NCI-H526 treated with DMSO at 0.1 percent for 48 hours (cell line): ENCODE results near the gene SLC12A4.
"Not testable (repeated sequence)": the region's sequence is repeated elsewhere in the genome, so short reads cannot be mapped to it uniquely, and the experiment has no call there.

Experiments used
- DNase-seq: peaks from one replicate; lab custom pipeline; 2025; lab: John Stamatoyannopoulos, UW

The SLC12A4 gene

DNA sequence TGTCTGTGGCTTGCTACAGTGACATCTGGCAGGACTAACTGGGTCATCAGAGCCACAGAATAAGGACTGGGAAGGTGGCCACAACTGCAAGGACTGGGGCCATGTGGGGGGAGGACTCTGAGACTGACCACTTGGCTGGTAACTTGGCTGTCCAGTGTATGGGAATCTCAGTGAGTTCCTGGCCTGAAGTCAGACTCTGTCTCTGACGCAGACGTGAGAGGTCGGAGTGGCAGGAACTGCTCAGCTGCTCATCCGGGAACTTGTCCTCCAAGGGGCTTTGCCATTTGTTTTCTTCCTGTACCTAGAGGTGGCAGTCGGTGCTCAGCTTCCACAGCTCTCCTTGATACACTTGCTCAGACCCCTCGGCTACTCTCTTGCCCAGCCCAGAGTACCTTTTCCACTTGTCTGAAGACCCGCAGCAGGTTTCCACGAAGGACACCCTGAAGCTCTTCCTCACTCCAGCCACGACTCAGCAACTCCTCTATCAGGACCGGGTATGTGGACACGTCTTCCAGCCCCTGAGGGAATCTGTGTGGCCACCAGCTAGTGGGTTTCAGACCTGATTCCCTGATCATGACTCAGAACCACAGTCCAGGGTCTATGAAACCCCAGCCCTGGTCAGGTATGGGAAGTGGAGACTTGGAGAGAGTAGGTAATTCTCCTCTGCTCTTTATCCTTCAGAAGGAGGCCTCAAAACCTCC is 19.2 kb upstream of the SLC12A4 start:
- DNase-seq: no peak

DNA sequence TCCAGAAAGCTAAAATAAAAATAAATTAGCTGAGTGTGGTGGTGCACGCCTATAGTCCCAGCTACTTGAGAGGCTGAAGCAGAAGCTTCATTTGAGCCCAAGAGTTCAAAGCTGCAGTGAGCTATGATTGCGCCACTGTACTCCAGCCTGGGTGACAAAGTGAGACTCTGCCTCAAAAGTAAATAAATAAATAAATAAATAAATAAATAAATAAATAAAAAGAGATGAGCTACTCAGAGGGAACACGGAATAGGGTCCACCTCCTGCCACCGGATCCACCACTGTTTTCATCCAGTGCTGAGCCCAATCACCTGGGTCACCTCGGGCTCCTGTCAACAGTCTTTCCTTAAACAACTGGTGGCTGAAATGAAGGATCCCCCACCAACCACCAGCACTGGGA is 18.5 kb upstream of the SLC12A4 start:
- DNase-seq: no peak

DNA sequence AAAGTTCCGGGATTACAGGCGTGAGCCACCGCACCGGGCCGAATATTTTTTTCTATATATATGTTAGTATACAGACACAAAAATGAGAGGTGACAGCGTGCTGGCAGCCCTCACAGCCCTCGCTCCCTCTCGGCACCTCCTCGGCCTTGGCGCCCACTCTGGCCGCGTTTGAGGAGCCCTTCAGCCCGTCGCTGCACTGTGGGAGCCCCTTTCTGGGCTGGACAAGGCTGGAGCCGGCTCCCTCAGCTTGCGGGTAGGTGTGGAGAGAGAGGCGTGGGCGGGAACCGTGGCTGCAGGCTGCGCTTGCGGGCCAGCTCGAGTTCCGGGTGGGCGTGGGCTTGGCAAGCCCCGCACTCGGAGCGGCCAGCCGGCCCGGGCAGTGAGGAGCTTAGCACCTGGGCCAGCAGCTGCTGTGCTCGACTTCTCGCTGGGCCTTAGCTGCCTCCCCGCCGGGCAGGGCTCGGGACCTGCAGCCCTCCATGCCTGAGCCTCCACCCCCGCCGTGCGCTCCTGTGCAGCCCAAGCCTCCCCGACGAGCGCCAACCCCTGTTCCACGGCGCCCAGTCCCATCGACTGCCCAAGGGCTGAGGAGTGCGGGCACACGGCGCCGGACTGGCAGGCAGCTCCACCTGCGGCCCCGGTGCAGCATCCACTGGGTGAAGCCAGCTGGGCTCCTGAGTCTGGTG is 13.7 kb upstream of the SLC12A4 start:
- no peak for DNase-seq

DNA sequence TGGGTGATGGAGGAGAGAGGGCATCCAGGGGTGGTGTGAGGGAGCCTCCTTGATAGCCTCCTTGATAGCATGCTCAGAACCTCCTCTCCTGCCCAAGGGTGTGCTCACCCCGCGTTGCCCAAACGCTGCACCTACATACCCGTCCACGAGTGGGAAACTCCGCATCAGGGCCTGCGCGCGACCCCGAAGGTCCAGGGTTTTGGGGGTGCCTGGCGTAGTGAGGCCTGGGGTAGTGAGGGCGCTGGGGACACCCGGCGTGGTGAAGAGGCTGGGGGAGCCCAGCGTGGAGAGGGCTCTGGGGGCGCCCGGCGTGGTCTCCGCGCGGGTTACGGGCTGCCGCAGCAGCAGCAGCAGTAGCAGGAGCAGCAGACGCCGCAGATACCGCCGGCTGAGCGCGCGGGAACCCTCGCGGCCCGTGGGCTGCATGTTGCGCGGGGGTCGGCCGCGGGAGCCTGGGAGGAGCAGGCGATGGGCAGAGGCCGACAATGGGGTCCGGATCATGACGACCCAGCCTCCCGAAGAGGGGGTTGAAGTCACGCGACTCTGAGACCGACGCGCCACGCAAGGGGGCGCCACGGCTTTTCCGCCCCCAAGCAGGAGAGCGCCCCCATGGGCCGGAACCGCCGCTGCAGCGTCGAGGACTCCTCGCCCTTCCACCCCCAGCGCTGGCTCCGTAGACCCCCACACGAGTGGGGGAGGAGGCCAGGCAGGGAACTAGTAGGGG is 11.7 kb upstream of the SLC12A4 start, which contains the start of gene DPEP3:
DPEP3 (minus strand) TSS at position 545 of the 724 bp plus-strand sequence; CDS start at position 426, 119 bp downstream.
- no peak for DNase-seq

DNA sequence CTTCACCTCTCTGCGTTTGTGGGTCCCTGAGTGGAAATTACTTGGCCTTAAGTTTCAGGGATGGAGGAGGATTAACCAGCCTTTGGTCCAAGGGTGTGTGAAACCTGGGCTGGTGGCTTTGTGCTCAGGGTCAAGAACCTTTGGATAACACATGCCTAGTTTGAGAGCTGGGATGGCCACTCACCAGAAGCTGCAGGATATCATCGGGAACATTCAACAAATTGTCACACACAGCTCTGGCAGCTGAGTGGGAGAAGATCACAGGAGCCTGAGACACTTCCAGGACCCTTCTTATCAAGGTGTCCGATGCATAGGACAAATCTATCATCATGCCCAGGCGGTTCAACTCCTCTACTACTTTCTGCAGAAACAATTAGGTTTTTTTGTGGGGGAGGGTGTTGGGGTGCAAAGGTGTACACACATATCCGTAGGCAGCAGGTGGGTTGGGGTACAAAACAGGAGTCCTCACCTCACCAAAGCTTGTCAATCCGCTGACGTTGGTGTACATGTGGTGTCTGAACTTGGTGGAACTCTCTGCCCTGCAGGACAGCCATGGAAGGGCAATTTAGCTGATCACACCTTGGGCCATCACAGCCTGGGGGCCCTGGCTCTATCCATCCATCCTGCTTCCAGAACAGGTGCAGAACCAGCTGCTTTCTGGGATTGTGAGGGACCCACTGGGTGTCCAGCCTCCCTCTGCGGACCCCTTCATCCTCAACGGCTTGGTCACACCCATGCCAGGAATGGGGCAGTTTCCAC is 9.2 kb upstream of the SLC12A4 start:
- DNase-seq: no peak

DNA sequence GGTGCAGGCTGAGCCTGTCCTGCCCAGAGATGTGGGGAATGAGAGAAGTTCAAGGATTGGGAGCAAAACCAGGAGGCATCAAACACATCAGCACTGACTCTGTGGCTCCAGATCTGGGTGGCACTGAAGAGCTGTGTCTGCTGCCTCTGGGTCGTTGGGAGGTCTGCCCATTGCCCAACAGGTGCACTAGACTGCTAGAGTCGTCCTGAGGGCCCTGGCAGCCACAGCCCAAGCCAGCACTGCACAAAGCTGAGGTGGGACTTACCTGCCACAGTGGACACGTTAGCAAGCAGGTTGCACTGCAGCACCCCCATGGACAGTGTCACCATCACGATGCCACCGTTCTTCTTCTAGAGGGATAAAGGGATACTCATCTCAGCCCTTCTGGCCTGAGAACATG is 8.6 kb upstream of the SLC12A4 start:
- no peak for DNase-seq

DNA sequence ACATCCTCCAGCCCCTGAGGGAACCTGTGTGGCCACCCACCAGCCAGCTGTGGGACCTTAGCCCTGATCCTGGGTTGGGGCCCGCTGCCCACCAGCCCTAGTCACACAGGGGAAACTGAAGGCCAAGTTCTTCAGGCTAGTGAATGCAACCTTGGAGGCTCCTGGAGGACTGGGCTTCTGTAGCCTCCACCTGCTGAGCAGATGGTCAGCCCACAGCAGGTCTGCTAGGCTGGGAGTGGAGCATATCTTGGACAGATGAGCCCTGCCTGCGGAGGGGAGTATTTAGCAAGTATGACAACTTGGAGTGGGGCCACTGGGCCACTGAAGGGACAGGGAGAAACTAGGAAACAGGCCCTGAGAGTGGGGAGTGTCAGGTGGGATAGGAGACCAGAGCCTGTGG is 7.8 kb upstream of the SLC12A4 start:
- no peak for DNase-seq

DNA sequence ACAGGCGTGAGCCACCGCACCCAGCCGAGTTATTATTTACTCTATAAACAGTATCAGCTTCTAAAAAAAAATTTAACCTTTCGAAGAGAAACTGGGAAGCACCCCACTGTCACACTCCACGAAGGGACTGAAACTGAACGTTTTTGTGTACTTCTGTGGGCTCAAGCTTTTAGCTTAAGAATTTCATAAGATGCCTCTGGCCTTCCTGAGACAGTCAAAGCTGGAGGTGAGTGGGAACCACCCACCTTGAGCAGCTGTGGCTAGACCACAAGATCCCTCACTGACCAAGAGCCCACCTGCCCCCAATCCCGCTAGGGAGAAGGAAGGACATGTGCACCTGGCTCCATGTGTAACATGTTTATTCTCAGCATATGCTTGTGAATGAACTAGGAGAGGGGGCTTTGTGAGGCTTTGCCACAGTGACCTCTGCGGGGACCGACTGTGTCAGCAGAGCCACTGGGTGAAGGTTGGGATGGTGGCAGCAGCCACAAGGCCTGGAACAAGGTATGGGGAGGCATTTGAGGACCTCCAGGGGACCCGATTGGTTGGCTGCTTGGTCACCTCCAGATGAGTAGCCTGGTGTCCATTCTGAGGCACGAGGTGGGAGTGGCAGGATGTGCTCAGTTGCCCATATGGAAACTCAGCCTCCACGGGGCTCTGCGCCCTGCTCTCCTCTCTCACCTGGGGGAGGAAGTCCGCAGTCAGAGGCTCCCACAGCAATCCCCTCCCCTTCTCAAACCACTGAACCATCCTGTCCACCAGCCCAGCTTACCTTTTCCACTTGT is 7.1 kb upstream of the SLC12A4 start:
- DNase-seq: no peak

DNA sequence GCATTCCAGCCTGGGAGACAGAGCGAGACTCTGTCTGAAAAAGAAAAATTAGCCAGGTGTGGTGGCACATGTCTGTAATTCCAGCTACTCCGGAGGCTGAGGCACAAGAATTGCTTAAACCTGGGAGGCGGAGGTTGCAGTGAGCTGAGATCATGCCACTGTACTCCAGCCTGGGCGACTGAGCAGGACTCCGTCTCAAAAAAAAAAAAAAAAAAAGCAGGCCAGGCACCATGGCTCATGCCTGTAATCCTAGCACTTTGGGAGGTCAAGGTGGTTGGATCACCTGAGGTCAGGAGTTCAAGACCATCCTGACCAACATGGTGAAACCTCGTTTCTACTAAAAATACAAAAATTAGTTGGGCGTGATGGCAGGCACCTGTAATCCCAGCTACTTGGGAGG is 3.8 kb upstream of the SLC12A4 start:
- not testable (repeated sequence) for DNase-seq

DNA sequence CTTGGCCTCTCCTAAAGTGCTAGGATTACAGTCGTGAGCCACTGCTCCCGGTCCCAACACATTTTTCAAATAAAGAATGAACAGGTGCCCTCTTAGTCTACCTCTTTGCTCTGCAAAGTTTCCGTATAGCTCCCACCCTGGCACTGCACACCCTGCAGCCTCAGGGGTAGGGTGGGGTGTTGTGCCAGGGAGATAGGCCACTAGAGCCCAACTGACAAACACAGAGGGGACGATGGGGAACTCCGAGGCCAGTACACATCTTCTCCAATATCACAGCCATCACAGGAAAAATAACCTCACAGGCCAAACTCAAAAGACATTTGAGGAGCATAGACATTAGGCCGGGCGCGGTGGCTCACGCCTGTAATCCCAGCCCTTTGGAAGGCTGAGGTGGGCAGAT is 2.7 kb upstream of the SLC12A4 start:
- DNase-seq: no peak

DNA sequence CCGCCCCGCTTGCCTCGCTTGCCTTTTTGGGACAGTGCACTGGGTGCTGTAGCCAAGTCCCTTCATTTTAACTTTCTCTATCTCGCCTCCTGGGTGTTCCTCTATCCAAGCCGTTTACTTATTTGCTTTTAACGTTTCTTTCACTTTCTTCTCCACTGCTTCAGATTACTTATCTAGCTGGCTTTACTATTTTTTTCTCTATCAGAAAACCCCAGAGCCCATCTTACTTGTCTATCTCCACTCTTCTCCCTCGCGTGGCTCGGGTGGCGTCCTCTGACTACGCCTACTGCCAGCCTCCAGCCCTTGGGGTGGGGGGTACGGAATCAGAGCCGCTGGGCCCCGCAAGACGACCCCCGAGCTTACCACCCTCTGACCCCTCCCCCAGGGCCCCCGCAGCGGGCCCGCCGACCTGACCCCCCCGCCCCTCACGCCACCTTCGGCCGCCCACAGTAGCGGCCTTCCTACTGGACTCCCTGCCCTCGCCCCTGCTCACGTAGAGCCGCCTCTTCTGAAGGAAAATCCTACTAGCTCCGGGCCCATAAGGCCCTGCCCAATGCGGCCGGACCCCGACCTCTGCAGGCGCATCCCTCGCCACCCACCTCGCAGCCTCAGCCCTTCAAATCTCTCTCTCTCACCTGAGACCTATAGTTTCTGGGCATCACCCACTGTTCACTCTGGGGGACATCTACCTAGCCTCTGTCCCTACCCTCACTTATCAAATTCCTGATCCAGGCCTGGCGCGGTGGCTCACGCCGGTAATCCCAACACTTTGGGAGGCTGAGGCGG is 1.0 kb upstream of the SLC12A4 start:
- DNase-seq: no peak

DNA sequence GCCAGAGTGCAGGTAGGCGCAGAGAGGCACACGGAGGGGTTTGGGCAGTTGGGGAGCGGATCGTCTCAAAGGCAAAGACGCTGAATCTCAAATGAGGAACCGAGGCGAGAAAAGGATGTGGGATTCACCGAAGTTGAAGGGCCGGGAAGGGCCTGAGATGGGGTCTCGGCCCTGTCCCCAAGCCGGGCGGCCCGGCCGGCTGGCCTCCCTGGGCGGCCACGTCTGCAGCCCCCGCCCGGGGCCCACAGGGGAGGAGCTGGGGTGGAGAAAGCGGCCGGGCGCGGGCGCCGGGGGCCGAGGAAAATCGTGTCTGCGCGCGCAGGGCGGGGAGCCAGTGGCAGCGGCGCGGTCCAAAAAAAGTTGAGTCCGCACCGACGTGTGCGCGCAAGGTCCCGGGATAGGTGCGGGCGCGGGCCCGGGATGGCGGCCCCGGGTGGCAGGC is 458 bp downstream of the SLC12A4 start:
- no peak for DNase-seq

DNA sequence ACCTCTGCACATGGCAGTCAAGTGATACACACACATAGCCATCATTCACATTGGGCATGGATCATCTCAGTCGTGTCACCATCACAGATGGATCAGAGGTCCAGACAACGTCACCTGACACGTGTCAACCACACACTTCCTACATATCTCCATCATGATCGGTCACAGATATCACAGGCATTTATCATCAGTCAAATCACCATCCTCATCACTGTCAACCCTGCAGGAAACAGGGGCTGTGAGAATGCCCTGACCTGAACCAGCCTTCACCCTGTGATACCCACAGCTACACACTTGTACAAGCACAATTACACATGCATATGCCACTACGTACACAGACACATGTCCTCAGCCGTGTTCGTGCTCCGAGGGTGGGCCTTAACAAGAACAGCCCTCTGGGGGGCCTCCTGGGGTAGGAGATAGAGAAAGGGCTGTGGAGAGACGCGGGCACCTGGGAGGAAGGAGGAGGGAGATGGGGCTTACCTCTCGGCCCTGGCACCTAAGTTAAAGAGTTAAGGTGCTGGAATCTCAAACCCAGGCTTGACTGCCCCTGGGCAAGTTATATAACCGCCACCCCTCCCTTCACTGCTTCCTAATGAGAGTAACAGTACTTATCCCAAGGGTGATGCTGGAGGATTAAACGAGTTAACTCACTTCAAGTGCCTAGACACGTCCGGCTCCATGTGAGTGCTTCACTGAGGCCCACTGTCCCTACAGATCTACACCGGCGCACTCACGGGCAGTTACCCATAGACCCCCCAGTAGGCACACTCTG is 1.1 kb downstream of the SLC12A4 start:
- no peak for DNase-seq

DNA sequence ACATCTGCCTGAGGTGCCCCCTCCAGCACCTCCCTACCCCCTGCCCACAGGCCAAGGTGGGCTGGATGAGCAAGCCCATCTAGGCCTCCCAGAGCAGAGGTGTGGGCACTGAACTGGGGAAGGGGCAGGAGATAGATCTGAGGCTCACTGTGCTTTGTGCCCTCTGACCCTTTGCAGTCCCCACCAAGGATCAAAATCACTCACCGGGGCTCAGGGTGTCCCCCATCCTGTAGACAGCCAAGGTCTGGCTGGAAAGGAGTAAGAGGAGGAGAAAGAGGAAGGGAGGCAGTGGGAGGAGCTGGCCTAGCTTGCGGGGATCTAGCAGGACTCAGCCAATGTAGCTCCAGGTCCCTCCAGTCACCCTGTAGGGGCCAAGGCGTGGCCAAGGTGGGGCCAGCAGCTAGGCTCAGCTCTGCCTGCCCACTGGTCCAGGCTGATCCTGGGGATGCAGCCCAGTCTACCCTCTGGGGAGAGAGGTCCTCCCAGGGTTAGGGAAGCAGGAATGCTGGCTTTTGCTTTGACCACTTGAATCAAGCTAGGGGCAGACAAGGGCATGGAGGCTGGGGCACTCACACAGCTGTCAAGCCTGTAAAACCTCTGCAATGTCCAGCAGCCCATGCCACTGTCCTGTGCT is 1.8 kb downstream of the SLC12A4 start:
- DNase-seq: no peak

DNA sequence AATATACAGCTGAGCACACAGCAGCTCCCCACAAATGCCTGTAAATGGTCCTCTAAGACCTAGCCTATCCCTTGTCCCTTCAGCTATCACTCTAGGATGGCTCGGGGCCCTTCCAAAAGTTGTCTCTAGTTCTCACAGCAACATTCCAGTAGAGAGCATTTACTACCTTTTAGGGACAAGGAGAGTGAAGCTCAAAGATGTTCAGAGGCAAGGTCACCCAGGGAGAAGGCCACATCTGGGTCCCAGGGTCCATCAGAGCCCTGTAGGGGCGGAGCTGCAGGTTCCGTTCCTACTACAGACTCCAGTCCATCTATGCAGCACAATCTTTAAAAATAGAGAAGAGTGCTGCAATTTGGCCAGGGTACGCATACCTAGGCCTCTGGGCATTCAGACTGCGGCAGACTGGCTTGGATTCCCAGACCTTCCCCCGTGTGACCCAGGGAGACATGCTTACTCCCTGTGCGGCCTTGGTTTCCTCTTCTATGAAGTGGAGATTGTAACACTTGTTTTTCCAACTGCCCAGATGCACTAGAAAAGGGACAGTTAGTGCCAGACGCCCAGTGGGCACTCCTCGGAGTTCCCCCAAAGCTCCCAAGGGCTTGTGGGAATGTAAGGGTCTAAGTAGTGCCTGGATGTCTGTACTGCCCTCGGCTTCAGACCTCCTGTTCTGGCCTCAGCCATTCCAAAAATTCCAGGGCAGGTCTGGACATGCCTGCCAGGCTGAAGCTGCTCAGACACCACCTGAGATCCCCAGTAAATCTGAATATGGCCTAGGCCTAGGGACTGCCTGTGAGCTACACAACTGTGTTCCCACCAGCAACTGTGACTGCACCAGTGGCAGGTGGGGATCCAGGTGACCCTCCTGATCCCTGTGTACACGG is 2.5 kb downstream of the SLC12A4 start:
- no peak for DNase-seq

DNA sequence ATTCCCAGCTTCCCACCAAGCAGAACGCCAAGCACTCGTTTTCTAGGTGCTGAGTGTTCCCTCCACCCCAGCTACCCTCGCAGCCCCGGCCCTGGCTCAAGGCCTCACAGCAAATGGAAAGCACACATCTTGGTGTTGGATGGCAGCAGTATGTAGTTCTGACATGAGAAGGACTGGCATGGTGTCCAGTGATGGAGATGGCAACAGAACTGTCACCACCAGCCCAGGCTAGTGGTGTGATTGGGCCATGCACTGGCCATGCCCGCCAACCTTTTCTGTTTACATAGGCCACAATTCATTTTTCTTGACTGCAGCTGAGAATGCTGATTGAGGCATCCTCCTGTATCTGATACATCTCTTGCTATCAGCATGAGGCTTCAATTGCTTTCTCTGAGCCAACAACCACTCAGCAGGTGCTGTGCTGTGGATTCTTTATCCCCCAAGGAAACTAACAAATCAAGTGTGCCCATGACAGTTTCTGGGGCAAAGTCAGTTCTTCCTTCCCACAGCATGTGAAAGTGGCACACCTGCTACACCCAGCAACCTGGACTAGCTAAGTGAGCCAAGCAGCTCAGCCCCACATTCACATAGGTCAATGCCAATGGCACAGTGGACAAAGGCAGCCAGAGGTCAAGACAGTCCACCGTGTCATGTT is 3.8 kb downstream of the SLC12A4 start:
- DNase-seq: no peak

DNA sequence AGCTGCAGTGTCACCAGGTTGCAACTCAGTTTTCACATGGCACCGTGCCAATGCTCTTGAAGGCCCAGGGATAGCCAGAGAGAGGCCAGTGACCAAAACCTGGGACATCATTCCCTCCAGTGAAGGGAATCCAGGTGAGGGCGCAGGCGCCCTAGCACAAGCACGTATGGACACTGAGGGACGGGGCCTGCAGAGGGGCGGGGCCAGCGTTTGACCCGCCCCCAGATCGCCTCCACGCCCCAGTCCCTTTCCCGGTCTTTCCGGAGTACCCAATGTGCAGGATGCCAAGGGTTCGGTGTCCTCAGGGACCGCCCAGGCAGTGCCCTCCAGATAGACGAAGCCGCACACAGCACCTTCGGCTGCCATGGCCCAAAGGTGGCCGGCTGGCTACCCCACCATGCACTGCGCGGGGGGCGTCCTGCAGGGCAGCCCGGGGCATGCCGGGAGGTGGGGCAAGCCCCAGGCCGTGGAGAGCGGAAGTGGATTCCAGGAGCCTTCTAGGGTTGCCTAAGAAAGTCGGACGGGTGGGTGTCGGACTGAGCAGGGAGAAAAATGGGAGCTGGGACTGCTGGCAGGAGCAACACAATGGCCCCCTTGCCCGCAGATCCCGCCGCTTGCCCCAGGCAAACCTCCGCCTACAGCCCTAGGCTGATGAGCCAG is 4.6 kb downstream of the SLC12A4 start:
- DNase-seq: no peak
